GM12878 (cell line): Measurements from ENCODE around the gene MIAT. TPM values are rescaled to one million over a fixed set of nuclear protein-coding genes. Genes with fewer than 3 reads are reported as not detected.

Source experiments
- CBX5 ChIP-seq: sonication (generic); IDR thresholded peaks from 2 replicates; pipeline ENCODE4 v1.6.1; 2016; ENCODE audit warnings: low read depth, moderate library complexity, mild to moderate bottlenecking, inconsistent platforms
- GABPA ChIP-seq: IDR thresholded peaks from 2 replicates; pipeline ENCODE4 v1.6.1; 2014; ENCODE audit warnings: antibody characterized with exemption, low read depth, mild to moderate bottlenecking, inconsistent platforms
- HDGF ChIP-seq: fragments of 450-650 bp; IDR thresholded peaks from 2 replicates; pipeline ENCODE4 v1.6.1; 2016; ENCODE audit warnings: antibody characterized with exemption
- RBBP5 ChIP-seq: fragments of 200-600 bp; sonication (generic); conservative IDR thresholded peaks from 2 replicates; pipeline ENCODE4 v1.6.1; 2016
- YY1 ChIP-seq: IDR thresholded peaks from 2 replicates; pipeline ENCODE4 v1.6.1; 2011; ENCODE audit warnings: low read depth, mild to moderate bottlenecking, low read length
- polyA plus RNA-seq, 11 experiments: library from polyadenylated mRNA; depleted of rRNA in 4 of 11; unstranded in 6 of 11; stranded (reverse) in 5 of 11; fragments of >200 nt; fragmentation: Nextera tagmentation in 4 of 11; fragmentation: Illumina TruSeq in 1 of 11; extraction: Ambion mirVana in 4 of 11; extraction: Trizol in 1 of 11; gene quantifications; 1 replicate in 1 of 11; 2 replicates in 10 of 11; pipeline versions ENCODE4 v1.2.1 to v1.2.3, GENCODE V29; 2011 to 2016; ENCODE audit warnings: inconsistent platforms in 2 of 11, missing spikeins in 2 of 11, low read depth in 1 of 11
- total RNA-seq, 4 experiments: library from RNA; depleted of rRNA in 3 of 4; stranded (reverse); fragments of >200 nt in 3 of 4; fragmentation: Illumina TruSeq in 1 of 4; extraction: Trizol in 1 of 4; gene quantifications; 2 replicates each; pipeline versions ENCODE4 v1.2.1 to v1.2.3, GENCODE V29; 2013 to 2021
- TF ChIP-seq, protein P1 (sequence below): fragments of 450-650 bp; IDR thresholded peaks from 2 replicates; pipeline ENCODE4 v1.6.1; 2018; ENCODE audit warnings: borderline replicate concordance, mild to moderate bottlenecking; ENCODE audit not compliant: partially characterized antibody
- TF ChIP-seq, protein P2 (sequence below): fragments of 450-650 bp; IDR thresholded peaks from 2 replicates; pipeline ENCODE4 v1.6.1; 2014; ENCODE audit warnings: mild to moderate bottlenecking
- TF ChIP-seq, protein P3 (sequence below): IDR thresholded peaks from 2 replicates; pipeline ENCODE4 v1.6.1; 2012; ENCODE audit warnings: improper control_type of control experiment, low read depth, low read length; ENCODE audit not compliant: insufficient replicate concordance

Gene MIAT
- total and polyA plus RNA-seq, 10 of the 15 experiments (the other 5 are each of a cell fraction or from before 2014, with no cell fraction given) = 0.39 to 13.7 (median 4.6) TPM

DNA sequence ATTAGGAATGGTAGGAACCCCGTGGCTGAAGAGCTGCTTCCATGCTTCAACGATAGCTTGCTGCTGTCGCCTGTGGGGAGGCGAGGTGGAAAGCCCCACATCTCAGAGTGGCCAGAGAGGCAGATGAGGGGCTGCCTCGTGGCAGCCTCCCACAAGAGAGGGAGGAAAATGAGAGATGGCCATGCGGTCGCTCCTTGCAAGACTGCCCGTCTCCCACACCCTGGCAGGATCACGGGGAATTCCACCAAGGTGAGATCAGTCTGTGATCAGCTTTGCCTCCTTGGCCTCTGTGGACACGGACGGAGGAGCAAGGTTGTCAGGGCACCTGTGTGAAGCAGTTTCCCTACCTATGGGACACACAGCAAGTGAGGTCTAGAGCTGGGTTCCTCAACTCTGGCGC is 32.6 kb upstream of the MIAT start (continued):
- TF ChIP-seq, protein P1, sequence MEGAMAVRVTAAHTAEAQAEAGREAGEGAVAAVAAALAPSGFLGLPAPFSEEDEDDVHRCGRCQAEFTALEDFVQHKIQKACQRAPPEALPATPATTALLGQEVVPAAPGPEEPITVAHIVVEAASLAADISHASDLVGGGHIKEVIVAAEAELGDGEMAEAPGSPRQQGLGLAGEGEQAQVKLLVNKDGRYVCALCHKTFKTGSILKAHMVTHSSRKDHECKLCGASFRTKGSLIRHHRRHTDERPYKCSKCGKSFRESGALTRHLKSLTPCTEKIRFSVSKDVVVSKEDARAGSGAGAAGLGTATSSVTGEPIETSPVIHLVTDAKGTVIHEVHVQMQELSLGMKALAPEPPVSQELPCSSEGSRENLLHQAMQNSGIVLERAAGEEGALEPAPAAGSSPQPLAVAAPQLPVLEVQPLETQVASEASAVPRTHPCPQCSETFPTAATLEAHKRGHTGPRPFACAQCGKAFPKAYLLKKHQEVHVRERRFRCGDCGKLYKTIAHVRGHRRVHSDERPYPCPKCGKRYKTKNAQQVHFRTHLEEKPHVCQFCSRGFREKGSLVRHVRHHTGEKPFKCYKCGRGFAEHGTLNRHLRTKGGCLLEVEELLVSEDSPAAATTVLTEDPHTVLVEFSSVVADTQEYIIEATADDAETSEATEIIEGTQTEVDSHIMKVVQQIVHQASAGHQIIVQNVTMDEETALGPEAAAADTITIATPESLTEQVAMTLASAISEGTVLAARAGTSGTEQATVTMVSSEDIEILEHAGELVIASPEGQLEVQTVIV = no peak
- TF ChIP-seq GABPA (no peak), RBBP5 (no peak), CBX5 (no peak), HDGF (no peak), YY1 (no peak)
- TF ChIP-seq, protein P2, sequence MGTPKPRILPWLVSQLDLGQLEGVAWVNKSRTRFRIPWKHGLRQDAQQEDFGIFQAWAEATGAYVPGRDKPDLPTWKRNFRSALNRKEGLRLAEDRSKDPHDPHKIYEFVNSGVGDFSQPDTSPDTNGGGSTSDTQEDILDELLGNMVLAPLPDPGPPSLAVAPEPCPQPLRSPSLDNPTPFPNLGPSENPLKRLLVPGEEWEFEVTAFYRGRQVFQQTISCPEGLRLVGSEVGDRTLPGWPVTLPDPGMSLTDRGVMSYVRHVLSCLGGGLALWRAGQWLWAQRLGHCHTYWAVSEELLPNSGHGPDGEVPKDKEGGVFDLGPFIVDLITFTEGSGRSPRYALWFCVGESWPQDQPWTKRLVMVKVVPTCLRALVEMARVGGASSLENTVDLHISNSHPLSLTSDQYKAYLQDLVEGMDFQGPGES = no peak
- TF ChIP-seq, protein P3, sequence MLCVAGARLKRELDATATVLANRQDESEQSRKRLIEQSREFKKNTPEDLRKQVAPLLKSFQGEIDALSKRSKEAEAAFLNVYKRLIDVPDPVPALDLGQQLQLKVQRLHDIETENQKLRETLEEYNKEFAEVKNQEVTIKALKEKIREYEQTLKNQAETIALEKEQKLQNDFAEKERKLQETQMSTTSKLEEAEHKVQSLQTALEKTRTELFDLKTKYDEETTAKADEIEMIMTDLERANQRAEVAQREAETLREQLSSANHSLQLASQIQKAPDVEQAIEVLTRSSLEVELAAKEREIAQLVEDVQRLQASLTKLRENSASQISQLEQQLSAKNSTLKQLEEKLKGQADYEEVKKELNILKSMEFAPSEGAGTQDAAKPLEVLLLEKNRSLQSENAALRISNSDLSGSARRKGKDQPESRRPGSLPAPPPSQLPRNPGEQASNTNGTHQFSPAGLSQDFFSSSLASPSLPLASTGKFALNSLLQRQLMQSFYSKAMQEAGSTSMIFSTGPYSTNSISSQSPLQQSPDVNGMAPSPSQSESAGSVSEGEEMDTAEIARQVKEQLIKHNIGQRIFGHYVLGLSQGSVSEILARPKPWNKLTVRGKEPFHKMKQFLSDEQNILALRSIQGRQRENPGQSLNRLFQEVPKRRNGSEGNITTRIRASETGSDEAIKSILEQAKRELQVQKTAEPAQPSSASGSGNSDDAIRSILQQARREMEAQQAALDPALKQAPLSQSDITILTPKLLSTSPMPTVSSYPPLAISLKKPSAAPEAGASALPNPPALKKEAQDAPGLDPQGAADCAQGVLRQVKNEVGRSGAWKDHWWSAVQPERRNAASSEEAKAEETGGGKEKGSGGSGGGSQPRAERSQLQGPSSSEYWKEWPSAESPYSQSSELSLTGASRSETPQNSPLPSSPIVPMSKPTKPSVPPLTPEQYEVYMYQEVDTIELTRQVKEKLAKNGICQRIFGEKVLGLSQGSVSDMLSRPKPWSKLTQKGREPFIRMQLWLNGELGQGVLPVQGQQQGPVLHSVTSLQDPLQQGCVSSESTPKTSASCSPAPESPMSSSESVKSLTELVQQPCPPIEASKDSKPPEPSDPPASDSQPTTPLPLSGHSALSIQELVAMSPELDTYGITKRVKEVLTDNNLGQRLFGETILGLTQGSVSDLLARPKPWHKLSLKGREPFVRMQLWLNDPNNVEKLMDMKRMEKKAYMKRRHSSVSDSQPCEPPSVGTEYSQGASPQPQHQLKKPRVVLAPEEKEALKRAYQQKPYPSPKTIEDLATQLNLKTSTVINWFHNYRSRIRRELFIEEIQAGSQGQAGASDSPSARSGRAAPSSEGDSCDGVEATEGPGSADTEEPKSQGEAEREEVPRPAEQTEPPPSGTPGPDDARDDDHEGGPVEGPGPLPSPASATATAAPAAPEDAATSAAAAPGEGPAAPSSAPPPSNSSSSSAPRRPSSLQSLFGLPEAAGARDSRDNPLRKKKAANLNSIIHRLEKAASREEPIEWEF = no peak
- TF ChIP-seq, all 136 proteins: peak for 0
